Fibroblast of villous mesenchyme (primary cell): Measurements from ENCODE around the gene ZFYVE21. TPM values are rescaled to one million over a fixed set of nuclear protein-coding genes. Genes with fewer than 3 reads are reported as not detected.
A peak's percentile ranks its signal among the peaks of the same experiment; 100 is the strongest.

ENCODE experiments used
- DNase-seq: peaks from one replicate; pipeline ENCODE4 v3.0.0-alpha.2; 2010; ENCODE audit warnings: low read depth
- H3K4me3 ChIP-seq: 2 replicates; pipeline ENCODE4 v1.5.1; 2011; ENCODE audit warnings: low read depth, mild to moderate bottlenecking, low read length
- CTCF ChIP-seq: IDR thresholded peaks from 2 replicates; pipeline ENCODE4 v1.5.1; 2012; ENCODE audit warnings: low read depth, mild to moderate bottlenecking, low read length; ENCODE audit not compliant: insufficient read depth
- total RNA-seq: library from RNA; depleted of rRNA; stranded (reverse); fragments of >200 nt; gene quantifications from 2 replicates; pipeline ENCODE4 v1.2.3, GENCODE V29; 2012

ZFYVE21 gene
- total RNA-seq, 1 donor, result 53.5 TPM

- TF ChIP-seq CTCF, result no peak
- H3K4me3 ChIP-seq, result peak overlapping the region; percentile 73
- no peak for DNase-seq
These were observed 1.3 kb downstream of the ZFYVE21 start for GRCh38 chr14:103716899-103717411.

- H3K4me3 ChIP-seq, result no peak overlapping the region
- DNase-seq, result peak; percentile 55
- no peak for TF ChIP-seq CTCF
These were observed 3.0 kb downstream of the ZFYVE21 start for GRCh38 chr14:103718572-103718971.

GRCh38 chr14:103719751-103720150 is 4.1 kb downstream of the ZFYVE21 start:
- no peak for DNase-seq
- no peak overlapping the region for H3K4me3 ChIP-seq
- TF ChIP-seq CTCF, result no peak

- H3K4me3 ChIP-seq, result no peak overlapping the region
- TF ChIP-seq CTCF, result no peak
- no peak for DNase-seq
These were observed 5.9 kb downstream of the ZFYVE21 start for GRCh38 chr14:103721334-103722120.

- H3K4me3 ChIP-seq, result no peak overlapping the region
- TF ChIP-seq CTCF, result no peak
- DNase-seq, result no peak
These were observed 8.1 kb downstream of the ZFYVE21 start for GRCh38 chr14:103723748-103724081.

- no peak overlapping the region for H3K4me3 ChIP-seq
- no peak for TF ChIP-seq CTCF
- DNase-seq, result peak; percentile 74
These were observed 8.5 kb downstream of the ZFYVE21 start for GRCh38 chr14:103724116-103724515.
